H9 (cell line): ENCODE measurements around the gene CCR4. TPM values are rescaled to one million over a fixed set of nuclear protein-coding genes. Genes with fewer than 3 reads are reported as not detected.

Experiments
- DNase-seq: peaks from one replicate; pipeline ENCODE4 v3.0.0-alpha.2; 2017
- H2AFZ ChIP-seq: one replicate; pipeline ENCODE4 v1.6.1; 2013; ENCODE audit warnings: mild to moderate bottlenecking, low read length, control low read depth, moderate library complexity
- H2AK5ac ChIP-seq: 2 replicates; pipeline ENCODE4 v1.6.1; 2013; ENCODE audit warnings: low read length, control low read depth, mixed read lengths; ENCODE audit not compliant: insufficient read length
- H2BK120ac ChIP-seq: one replicate; pipeline ENCODE4 v1.6.1; 2013; ENCODE audit warnings: low read depth, mild to moderate bottlenecking, low read length, control low read depth, inconsistent platforms; ENCODE audit not compliant: poor library complexity, severe bottlenecking
- H2BK12ac ChIP-seq: 2 replicates; pipeline ENCODE4 v1.6.1; 2013; ENCODE audit warnings: low read length, control low read depth, mixed read lengths, low read depth; ENCODE audit not compliant: insufficient read length
- H2BK15ac ChIP-seq: 2 replicates; pipeline ENCODE4 v1.6.1; 2013; ENCODE audit warnings: low read depth, low read length, control low read depth
- H2BK20ac ChIP-seq: one replicate; pipeline ENCODE4 v1.6.1; 2013; ENCODE audit warnings: low read depth, mild to moderate bottlenecking, low read length, control low read depth, inconsistent platforms; ENCODE audit not compliant: poor library complexity, severe bottlenecking
- H2BK5ac ChIP-seq: 2 replicates; pipeline ENCODE4 v1.6.1; 2013; ENCODE audit warnings: low read length, control low read depth, mixed read lengths; ENCODE audit not compliant: insufficient read length
- H3K14ac ChIP-seq: 2 replicates; pipeline ENCODE4 v1.6.1; 2013; ENCODE audit warnings: low read length, control low read depth; ENCODE audit not compliant: insufficient read depth
- H3K18ac ChIP-seq: 2 replicates; pipeline ENCODE4 v1.6.1; 2013; ENCODE audit warnings: low read depth, mild to moderate bottlenecking, mixed read lengths, low read length, control low read depth; ENCODE audit not compliant: insufficient read length
- H3K23ac ChIP-seq: 2 replicates; pipeline ENCODE4 v1.6.1; 2013; ENCODE audit warnings: low read length, control low read depth, mixed read lengths, low read depth; ENCODE audit not compliant: insufficient read length
- H3K23me2 ChIP-seq: 2 replicates; pipeline ENCODE4 v1.6.1; 2013; ENCODE audit warnings: low read depth, mild to moderate bottlenecking, mixed read lengths, low read length, control low read depth; ENCODE audit not compliant: insufficient read length, poor library complexity, severe bottlenecking
- H3K27ac ChIP-seq: 2 replicates; pipeline ENCODE4 v1.5.1; 2013; ENCODE audit warnings: low read length, control low read depth, mixed read lengths, low read depth; ENCODE audit not compliant: insufficient read length
- H3K27me3 ChIP-seq: 2 replicates; pipeline ENCODE4 v1.6.1; 2013; ENCODE audit warnings: low read length, control low read depth, inconsistent platforms; ENCODE audit not compliant: insufficient read depth
- H3K4ac ChIP-seq: 2 replicates; pipeline ENCODE4 v1.6.1; 2013; ENCODE audit warnings: low read depth, mild to moderate bottlenecking, control low read depth, inconsistent platforms, low read length, moderate library complexity
- H3K4me1 ChIP-seq: 2 replicates; pipeline ENCODE4 v1.6.1; 2013; ENCODE audit warnings: low read length, control low read depth, inconsistent platforms; ENCODE audit not compliant: insufficient read depth
- H3K4me2 ChIP-seq: 2 replicates; pipeline ENCODE4 v1.6.1; 2013; ENCODE audit warnings: low read length, control low read depth, mixed read lengths; ENCODE audit not compliant: insufficient read length, insufficient read depth
- H3K56ac ChIP-seq: 2 replicates; pipeline ENCODE4 v1.6.1; 2013; ENCODE audit warnings: low read depth, mild to moderate bottlenecking, mixed read lengths, low read length, control low read depth; ENCODE audit not compliant: insufficient read length
- H3K79me1 ChIP-seq: 2 replicates; pipeline ENCODE4 v1.6.1; 2013; ENCODE audit warnings: low read depth, mild to moderate bottlenecking, moderate library complexity, low read length, control low read depth, inconsistent platforms; ENCODE audit not compliant: insufficient read depth, poor library complexity, severe bottlenecking
- H3K79me2 ChIP-seq: 2 replicates; pipeline ENCODE4 v1.6.1; 2013; ENCODE audit warnings: low read length, control low read depth, inconsistent platforms; ENCODE audit not compliant: insufficient read depth
- H3K9ac ChIP-seq: 2 replicates; pipeline ENCODE4 v1.6.1; 2013; ENCODE audit warnings: low read length, control low read depth, mixed read lengths; ENCODE audit not compliant: insufficient read length; ENCODE audit errors: extremely low read depth
- H3K9me3 ChIP-seq: one replicate; pipeline ENCODE4 v1.6.1; 2013; ENCODE audit warnings: low read depth, low read length, inconsistent platforms; ENCODE audit not compliant: control insufficient read depth
- H3T11ph ChIP-seq: one replicate; pipeline ENCODE4 v1.6.1; 2013; ENCODE audit warnings: mild to moderate bottlenecking, low read length, control low read depth, inconsistent platforms
- H4K20me1 ChIP-seq: one replicate; pipeline ENCODE4 v1.6.1; 2013; ENCODE audit not compliant: control insufficient read depth, insufficient read length, insufficient read depth
- H4K5ac ChIP-seq: 2 replicates; pipeline ENCODE4 v1.6.1; 2013; ENCODE audit warnings: low read depth, mild to moderate bottlenecking, mixed read lengths, low read length, control low read depth; ENCODE audit not compliant: insufficient read length
- H4K8ac ChIP-seq: replicated peaks from 2 replicates; pipeline ENCODE4 v1.6.1; 2013; ENCODE audit warnings: low read length, control low read depth, mixed read lengths, low read depth; ENCODE audit not compliant: insufficient read length
- H4K91ac ChIP-seq: 2 replicates; pipeline ENCODE4 v1.6.1; 2013; ENCODE audit warnings: low read depth, mild to moderate bottlenecking, moderate library complexity, mixed read lengths, low read length, control low read depth; ENCODE audit not compliant: insufficient read length
- H3K27ac Mint-ChIP-seq, 3 experiments: 2 replicates in 2 of 3; 3 replicates in 1 of 3; pipeline ENCODE4 v1.8.0; 2020 to 2021; ENCODE audit warnings: mixed read lengths in 3 of 3, mild to moderate bottlenecking in 1 of 3, moderate library complexity in 1 of 3
- H3K27me3 Mint-ChIP-seq: 2 replicates; pipeline ENCODE4 v1.8.0; 2021; ENCODE audit warnings: low read depth, mild to moderate bottlenecking, moderate library complexity, mixed read lengths
- H3K36me3 Mint-ChIP-seq, 3 experiments: 2 replicates in 2 of 3; 3 replicates in 1 of 3; pipeline ENCODE4 v1.8.0; 2020 to 2021; ENCODE audit warnings: low read depth in 3 of 3, mixed read lengths in 3 of 3; ENCODE audit not compliant: insufficient read depth in 1 of 3
- H3K4me1 Mint-ChIP-seq, 2 experiments: 2 replicates each; pipeline ENCODE4 v1.8.0; 2020; ENCODE audit warnings: mixed read lengths in 2 of 2
- H3K4me3 Mint-ChIP-seq, 2 experiments: 2 replicates in 1 of 2; 3 replicates in 1 of 2; pipeline ENCODE4 v1.8.0; 2020 to 2021; ENCODE audit warnings: mild to moderate bottlenecking in 2 of 2, mixed read lengths in 2 of 2, moderate library complexity in 1 of 2
- H3K9me3 Mint-ChIP-seq, 2 experiments: 2 replicates in 1 of 2; 3 replicates in 1 of 2; pipeline ENCODE4 v1.8.0; 2020; ENCODE audit warnings: mild to moderate bottlenecking in 2 of 2, mixed read lengths in 2 of 2, moderate library complexity in 1 of 2
- CTCF ChIP-seq: fragments of 200-600 bp; sonication (generic); conservative IDR thresholded peaks from 3 replicates; pipeline ENCODE4 v1.8.0; 2021; ENCODE audit warnings: antibody characterized with exemption, mild to moderate bottlenecking
- WGBS: extraction: QIAGEN DNeasy Blood & Tissue Kit; methylation state at CpG from one replicate; pipeline ENCODE4 v1.1.7; 2013; ENCODE audit warnings: missing lambda C conversion rate, low lambda C conversion rate, mixed read lengths; ENCODE audit not compliant: insufficient read length; ENCODE audit errors: extremely low coverage; 5-methylcytosine and 5-hydroxymethylcytosine counted together
- total RNA-seq: library from RNA; stranded (reverse); gene quantifications from 2 replicates; pipeline ENCODE4 v1.2.1, GENCODE V29; 2021

CCR4 gene
- total RNA-seq, 1 experiment from 2014 or later, result 0.07 TPM

- Histone ChIP-seq H3K4me2 (no peak overlapping the region), H3T11ph (no peak overlapping the region), H3K14ac (no peak overlapping the region), H3K9me3 (no peaks in the 10 kb centered on the region), H2AFZ (no peak overlapping the region), H2BK12ac (no peak overlapping the region), H3K9ac (no peak overlapping the region), H4K20me1 (no peaks in the 10 kb centered on the region), H3K79me1 (no peaks in the 10 kb centered on the region), H4K5ac (no peak overlapping the region), H3K23me2 (no peaks in the 10 kb centered on the region), H2BK120ac (no peak overlapping the region), H2BK20ac (no peak overlapping the region), H3K18ac (no peak overlapping the region), H3K27ac (no peak overlapping the region), H4K8ac (no peak overlapping the region), H2BK5ac (no peak overlapping the region), H2BK15ac (no peak overlapping the region), H3K79me2 (no peaks in the 10 kb centered on the region), H3K4me1 (0 out of 2 replicates have a peak, but pooled peaks cover 2% of the 10 kb centered on the region), H2AK5ac (no peak overlapping the region), H4K91ac (no peak overlapping the region), H3K56ac (no peak overlapping the region), H3K23ac (no peak overlapping the region), H3K4ac (no peak overlapping the region), H3K27me3 (no peaks in the 10 kb centered on the region)
- Mint-ChIP-seq H3K36me3 (no peaks in the 10 kb centered on the region), H3K4me1 (peaks cover 7 to 8% of the 10 kb centered on the region in 2 experiments), H3K9me3 (no peaks in the 10 kb centered on the region), H3K27me3 (peaks cover 5% of the 10 kb centered on the region), H3K27ac (no peak overlapping the region), H3K4me3 (no peak overlapping the region)
- TF ChIP-seq CTCF, result no peak
- DNase-seq, result no peak
- no CpG with 5 or more reads among the region's 14 CpGs for WGBS
Measured at GRCh38 chr3:32956750-32957570, 5.5 kb downstream of the CCR4 start.
